Stimulated activated CD8-positive, alpha-beta memory T cell treated with anti-CD3 and anti-CD28 coated beads, Interleukin-2, amount 100 ng/mL, for 1 hour (primary cell): ENCODE measurements around the gene ANKH.
A peak's percentile ranks its signal among the peaks of the same experiment; 100 is the strongest.
"Not testable (repeated sequence)": the region's sequence is repeated elsewhere in the genome, so short reads cannot be mapped to it uniquely, and the experiment has no call there.

ENCODE experiments used
- DNase-seq, 2 donors: peaks; one replicate each; pipeline ENCODE4 v3.0.0-alpha.2; 2020; ENCODE audit warnings: low read depth in 2 of 2

ANKH gene

GRCh38 chr5:14871214-14872069 lies at the start of gene ANKH:
Gene ANKH (minus strand): TSS chr5:14871778. CDS start chr5:14871447, 331 bp downstream.
- DNase-seq: peak; percentile 58 to 69

- no peak for DNase-seq
Observed at GRCh38 chr5:14920121-14920520, 48.5 kb upstream of the ANKH start.

GRCh38 chr5:14919106-14919505 lies 47.5 kb upstream of the ANKH start:
- not testable (repeated sequence) for DNase-seq

- DNase-seq: no peak
Observed at GRCh38 chr5:14917719-14918118, 46.1 kb upstream of the ANKH start.

- DNase-seq: no peak
Observed at GRCh38 chr5:14915291-14915952, 43.8 kb upstream of the ANKH start.

- no peak for DNase-seq
Observed at GRCh38 chr5:14914623-14915260, 43.2 kb upstream of the ANKH start.

- no peak for DNase-seq
Observed at GRCh38 chr5:14914193-14914592, 42.6 kb upstream of the ANKH start.

- DNase-seq: no peak
Observed at GRCh38 chr5:14913096-14913495, 41.5 kb upstream of the ANKH start.

GRCh38 chr5:14912206-14912605 lies 40.6 kb upstream of the ANKH start:
- no peak for DNase-seq

- DNase-seq: no peak
Observed at GRCh38 chr5:14909369-14909768, 37.8 kb upstream of the ANKH start.

GRCh38 chr5:14908172-14908571 lies 36.6 kb upstream of the ANKH start:
- DNase-seq: no peak

- no peak for DNase-seq
Observed at GRCh38 chr5:14906628-14907027, 35.0 kb upstream of the ANKH start.

- DNase-seq: no peak
Observed at GRCh38 chr5:14902826-14903560, 31.4 kb upstream of the ANKH start.

GRCh38 chr5:14901462-14902051 lies 30.0 kb upstream of the ANKH start:
- DNase-seq: no peak

GRCh38 chr5:14900693-14901461 lies 29.3 kb upstream of the ANKH start:
- no peak for DNase-seq

GRCh38 chr5:14896131-14896530 lies 24.6 kb upstream of the ANKH start:
- DNase-seq: no peak

- no peak for DNase-seq
Observed at GRCh38 chr5:14895301-14895700, 23.7 kb upstream of the ANKH start.

- DNase-seq: no peak
Observed at GRCh38 chr5:14894748-14895147, 23.2 kb upstream of the ANKH start.

- no peak for DNase-seq
Observed at GRCh38 chr5:14893381-14893780, 21.8 kb upstream of the ANKH start.

GRCh38 chr5:14890846-14891245 lies 19.3 kb upstream of the ANKH start:
- no peak for DNase-seq

GRCh38 chr5:14884062-14884612 lies 12.6 kb upstream of the ANKH start:
- no peak for DNase-seq
